ENCODE results near the gene C10orf67.

C10orf67 gene

GRCh38 chr10:23217471-23217870 lies 127.1 kb downstream of the C10orf67 start:
- Histone ChIP-seq H3K27me3 (ENCODE audit: insufficient read depth, low read length, poor library complexity) (no peaks in the 10 kb centered on the region), H2AFZ (ENCODE audit: low read depth, low read length) (no peak overlapping the region), H3K4me1 (ENCODE audit: insufficient read depth, low read length) (no peaks in the 10 kb centered on the region), H3K79me2 (ENCODE audit: insufficient read depth, low read length) (no peaks in the 10 kb centered on the region), H3K27ac (ENCODE audit: low read length) (no peak overlapping the region), H3K4me3 (ENCODE audit: low read depth in 1 of 2, low read length in 2 of 2) (no peak overlapping the region), H3K9me3 (ENCODE audit: insufficient read depth, low read length, severe bottlenecking) (no peaks in the 10 kb centered on the region), H4K20me1 (ENCODE audit: insufficient read depth, low read length) (no peaks in the 10 kb centered on the region), H3K36me3 (ENCODE audit: insufficient read depth, low read length) (no peaks in the 10 kb centered on the region), H3K9ac (ENCODE audit: low read depth, low read length) (no peak overlapping the region), H3K4me2 (ENCODE audit: insufficient read depth, low read length) (no peak overlapping the region)
- no peak for ATAC-seq (ENCODE audit: insufficient read depth, low read depth)
- no peak for TF ChIP-seq EZH2 (IDR thresholded peaks at IDR 0.05; ENCODE audit: borderline replicate concordance, low read depth, low read length, severe bottlenecking)
- no peak for TF ChIP-seq CTCF (IDR thresholded peaks at IDR 0.05; ENCODE audit: borderline replicate concordance, extremely low read depth, low read length, poor library complexity, severe bottlenecking)
- DNase-seq, result no peak

GRCh38 chr10:23205972-23206642 lies 138.5 kb downstream of the C10orf67 start:
- ATAC-seq (ENCODE audit: insufficient read depth, low read depth), result no peak
- Histone ChIP-seq H3K4me3 (ENCODE audit: low read depth in 1 of 2, low read length in 2 of 2) (no peak overlapping the region), H3K9me3 (ENCODE audit: insufficient read depth, low read length, severe bottlenecking) (no peaks in the 10 kb centered on the region), H3K27me3 (ENCODE audit: insufficient read depth, low read length, poor library complexity) (no peaks in the 10 kb centered on the region), H4K20me1 (ENCODE audit: insufficient read depth, low read length) (no peaks in the 10 kb centered on the region), H3K9ac (ENCODE audit: low read depth, low read length) (no peak overlapping the region), H3K4me2 (ENCODE audit: insufficient read depth, low read length) (no peak overlapping the region), H2AFZ (ENCODE audit: low read depth, low read length) (no peak overlapping the region), H3K4me1 (ENCODE audit: insufficient read depth, low read length) (no peaks in the 10 kb centered on the region), H3K27ac (ENCODE audit: low read length) (no peak overlapping the region), H3K36me3 (ENCODE audit: insufficient read depth, low read length) (no peaks in the 10 kb centered on the region), H3K79me2 (ENCODE audit: insufficient read depth, low read length) (no peaks in the 10 kb centered on the region)
- no peak for DNase-seq
- TF ChIP-seq EZH2 (IDR thresholded peaks at IDR 0.05; ENCODE audit: borderline replicate concordance, low read depth, low read length, severe bottlenecking), result no peak
- TF ChIP-seq CTCF (IDR thresholded peaks at IDR 0.05; ENCODE audit: borderline replicate concordance, extremely low read depth, low read length, poor library complexity, severe bottlenecking), result no peak

GRCh38 chr10:23204773-23205172 lies 139.8 kb downstream of the C10orf67 start:
- ATAC-seq (ENCODE audit: insufficient read depth, low read depth), result no peak
- H3K27me3 ChIP-seq (ENCODE audit: insufficient read depth, low read length, poor library complexity), result no peaks in the 10 kb centered on the region

More at GRCh38 chr10:23204773-23205172, 139.8 kb downstream of the C10orf67 start:
- Histone ChIP-seq H2AFZ (ENCODE audit: low read depth, low read length) (no peak overlapping the region), H3K4me3 (ENCODE audit: low read depth in 1 of 2, low read length in 2 of 2) (no peak overlapping the region), H4K20me1 (ENCODE audit: insufficient read depth, low read length) (no peaks in the 10 kb centered on the region), H3K9ac (ENCODE audit: low read depth, low read length) (no peak overlapping the region), H3K4me2 (ENCODE audit: insufficient read depth, low read length) (no peak overlapping the region), H3K4me1 (ENCODE audit: insufficient read depth, low read length) (no peaks in the 10 kb centered on the region), H3K79me2 (ENCODE audit: insufficient read depth, low read length) (no peaks in the 10 kb centered on the region), H3K9me3 (ENCODE audit: insufficient read depth, low read length, severe bottlenecking) (no peaks in the 10 kb centered on the region), H3K27ac (ENCODE audit: low read length) (no peak overlapping the region), H3K36me3 (ENCODE audit: insufficient read depth, low read length) (no peaks in the 10 kb centered on the region)
- no peak for DNase-seq
- no peak for TF ChIP-seq CTCF (IDR thresholded peaks at IDR 0.05; ENCODE audit: borderline replicate concordance, extremely low read depth, low read length, poor library complexity, severe bottlenecking)
- no peak for TF ChIP-seq EZH2 (IDR thresholded peaks at IDR 0.05; ENCODE audit: borderline replicate concordance, low read depth, low read length, severe bottlenecking)
